Stimulated activated CD8-positive, alpha-beta memory T cell treated with anti-CD3 and anti-CD28 coated beads, Interleukin-15, amount 100 ng/mL, for 24 hours (primary cell): ENCODE data around the gene ZGPAT.

Experiments
- DNase-seq: peaks from one replicate; pipeline ENCODE4 v3.0.0-alpha.2; 2020; ENCODE audit warnings: low read depth

Gene ZGPAT

GRCh38 chr20:63678667-63679465 is 29.0 kb upstream of the ZGPAT start:
- DNase-seq, result no peak

- DNase-seq, result no peak
Observed at GRCh38 chr20:63679799-63680305, 28.0 kb upstream of the ZGPAT start.

GRCh38 chr20:63680427-63680826 is 27.4 kb upstream of the ZGPAT start:
- DNase-seq, result no peak

- no peak for DNase-seq
Observed at GRCh38 chr20:63680857-63681608, 26.8 kb upstream of the ZGPAT start.

GRCh38 chr20:63681609-63682142 is 26.2 kb upstream of the ZGPAT start:
- DNase-seq, result no peak

GRCh38 chr20:63682384-63683139 is 25.3 kb upstream of the ZGPAT start:
- DNase-seq, result no peak

GRCh38 chr20:63685269-63686026 is 22.4 kb upstream of the ZGPAT start:
- DNase-seq, result no peak

GRCh38 chr20:63686094-63686491 is 21.7 kb upstream of the ZGPAT start:
- no peak for DNase-seq

GRCh38 chr20:63686492-63687321 is 21.1 kb upstream of the ZGPAT start:
- DNase-seq, result no peak

GRCh38 chr20:63687419-63688178 is 20.2 kb upstream of the ZGPAT start:
- DNase-seq, result no peak

GRCh38 chr20:63688228-63689045 is 19.4 kb upstream of the ZGPAT start:
- DNase-seq, result no peak

- DNase-seq, result no peak
Observed at GRCh38 chr20:63689046-63690002, 18.5 kb upstream of the ZGPAT start.

GRCh38 chr20:63690003-63690897 is 17.6 kb upstream of the ZGPAT start:
- no peak for DNase-seq

GRCh38 chr20:63690898-63691710 is 16.7 kb upstream of the ZGPAT start:
- DNase-seq, result no peak

GRCh38 chr20:63691711-63692435 is 16.0 kb upstream of the ZGPAT start:
- no peak for DNase-seq
